ENCODE data around the gene ARRB2. TPM values are rescaled to one million over a fixed set of nuclear protein-coding genes. Genes with fewer than 3 reads are reported as not detected.

The ARRB2 gene
- polyA plus RNA-seq, 1 donor, result 22.3 TPM

DNA sequence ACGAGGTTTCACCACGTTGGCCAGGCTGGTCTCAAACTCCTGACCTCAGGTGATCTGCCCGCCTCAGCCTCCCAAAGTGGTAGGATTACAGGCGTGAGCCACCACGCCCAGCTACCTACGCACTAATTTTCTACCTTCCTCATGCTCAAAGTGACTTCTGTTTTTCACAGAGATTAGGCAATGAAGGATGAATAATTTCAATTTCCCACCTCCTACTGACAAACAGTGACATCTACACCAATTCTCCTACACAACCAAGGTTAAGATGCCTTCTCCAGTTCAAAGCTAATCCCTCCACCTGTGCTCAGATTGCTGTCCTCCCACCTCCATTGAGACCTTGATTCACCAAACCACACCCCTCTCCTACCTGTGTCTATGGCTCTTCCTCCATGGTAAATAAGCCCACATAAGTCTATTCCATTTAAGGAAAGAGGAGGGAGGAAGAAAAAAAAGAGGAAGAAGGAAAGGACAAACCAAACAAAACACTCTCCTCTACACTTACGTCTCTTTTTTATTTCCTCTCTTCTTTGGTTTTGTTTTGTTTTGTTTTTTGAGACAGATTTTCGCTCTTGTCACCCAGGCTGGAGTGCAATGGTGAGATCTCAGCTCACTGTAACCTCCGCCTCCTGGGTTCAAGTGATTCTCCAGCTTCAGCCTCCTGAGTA lies 15.3 kb downstream of the ARRB2 start:
- no peak for DNase-seq (ENCODE audit: low read depth)

GRCh38 chr17:4728124-4728523 lies 17.7 kb downstream of the ARRB2 start:
- DNase-seq (ENCODE audit: low read depth), result no peak

GRCh38 chr17:4733073-4733531 lies 22.7 kb downstream of the ARRB2 start:
- no peak for DNase-seq (ENCODE audit: low read depth)

DNA sequence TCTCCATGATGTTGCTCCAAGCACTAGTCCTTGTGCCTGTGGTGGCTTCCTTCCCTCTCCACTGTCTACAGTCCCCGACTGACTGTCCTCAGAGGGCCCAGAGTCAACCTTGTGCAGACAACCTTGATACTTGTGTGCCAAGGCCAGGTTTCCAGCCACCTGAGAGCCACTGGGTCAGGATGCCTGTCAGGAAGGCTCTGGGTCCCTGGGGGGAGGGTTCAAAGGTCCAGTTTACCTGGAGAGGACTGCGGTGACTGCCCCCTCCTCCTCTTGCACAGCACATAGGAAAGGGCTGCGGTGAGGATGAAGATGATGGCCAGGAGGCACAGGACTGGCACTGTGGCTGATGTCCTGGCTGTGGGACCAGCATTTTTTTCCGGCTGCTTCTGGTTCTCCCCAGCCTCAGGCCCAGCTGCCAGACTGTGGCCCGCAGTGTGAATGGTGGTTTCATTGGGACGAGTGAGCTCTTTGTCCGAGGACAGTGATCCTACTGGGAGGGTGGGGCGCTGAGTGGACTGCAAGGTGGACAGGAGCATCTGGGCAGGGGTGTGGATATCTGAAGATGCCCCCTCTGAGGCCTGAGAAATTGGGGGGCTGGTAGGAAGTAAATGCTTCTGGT lies 24.5 kb downstream of the ARRB2 start:
- no peak for DNase-seq (ENCODE audit: low read depth)

GRCh38 chr17:4735876-4736651 lies 25.6 kb downstream of the ARRB2 start:
- no peak for DNase-seq (ENCODE audit: low read depth)

- DNase-seq (ENCODE audit: low read depth), result no peak
Observed at GRCh38 chr17:4738136-4739121, 28.0 kb downstream of the ARRB2 start.

GRCh38 chr17:4739122-4740024 lies 28.9 kb downstream of the ARRB2 start, which contains the start of the genes CXCL16 and ZMYND15:
TSS of gene CXCL16 (minus strand) at chr17:4739928. CDS start at chr17:4739339, 589 bp downstream.
TSS of gene ZMYND15 (plus strand) at chr17:4739833. CDS start at chr17:4740549, 716 bp downstream.
- DNase-seq (ENCODE audit: low read depth), result no peak

GRCh38 chr17:4740025-4740351 lies 29.6 kb downstream of the ARRB2 start:
- no peak for DNase-seq (ENCODE audit: low read depth)

DNA sequence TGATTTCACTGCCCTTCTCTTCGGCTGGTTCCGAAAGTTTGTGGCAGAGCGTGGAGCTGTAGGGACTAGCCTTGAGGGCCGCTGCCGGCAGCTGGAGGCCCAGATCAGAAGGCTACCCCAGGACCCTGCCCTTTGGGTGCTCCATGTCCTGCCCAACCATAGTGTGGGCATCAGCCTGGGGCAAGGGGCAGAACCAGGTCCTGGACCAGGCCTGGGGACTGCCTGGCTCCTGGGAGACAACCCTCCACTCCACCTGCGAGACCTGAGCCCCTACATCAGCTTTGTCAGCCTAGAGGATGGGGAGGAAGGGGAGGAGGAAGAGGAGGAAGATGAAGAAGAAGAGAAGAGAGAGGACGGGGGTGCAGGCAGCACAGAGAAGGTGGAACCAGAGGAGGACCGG lies 30.2 kb downstream of the ARRB2 start:
- DNase-seq (ENCODE audit: low read depth), result no peak

GRCh38 chr17:4741544-4741943 lies 31.1 kb downstream of the ARRB2 start:
- no peak for DNase-seq (ENCODE audit: low read depth)

DNA sequence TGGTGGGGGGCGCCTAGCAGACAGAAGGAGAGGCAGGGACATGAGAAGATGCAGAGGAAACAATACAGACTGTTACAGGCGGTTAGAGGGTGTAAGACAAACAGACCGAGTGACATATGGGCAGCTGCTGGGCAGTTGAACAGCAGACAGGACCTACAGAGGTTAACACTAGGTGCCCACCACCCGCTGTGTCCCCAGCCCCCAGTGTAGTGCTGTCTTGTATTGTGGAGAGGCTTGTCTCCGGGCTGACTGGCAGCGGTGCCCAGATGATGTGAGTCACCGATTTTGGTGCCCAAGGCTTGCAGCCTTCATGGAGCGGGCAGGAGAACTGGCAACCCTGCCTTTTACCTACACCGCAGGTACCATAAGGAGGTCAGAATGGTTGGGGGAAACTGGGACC lies 31.7 kb downstream of the ARRB2 start:
- no peak for DNase-seq (ENCODE audit: low read depth)

GRCh38 chr17:4742629-4743028 lies 32.2 kb downstream of the ARRB2 start:
- DNase-seq (ENCODE audit: low read depth), result no peak

- DNase-seq (ENCODE audit: low read depth), result no peak
Observed at GRCh38 chr17:4743216-4743615, 32.8 kb downstream of the ARRB2 start.

DNA sequence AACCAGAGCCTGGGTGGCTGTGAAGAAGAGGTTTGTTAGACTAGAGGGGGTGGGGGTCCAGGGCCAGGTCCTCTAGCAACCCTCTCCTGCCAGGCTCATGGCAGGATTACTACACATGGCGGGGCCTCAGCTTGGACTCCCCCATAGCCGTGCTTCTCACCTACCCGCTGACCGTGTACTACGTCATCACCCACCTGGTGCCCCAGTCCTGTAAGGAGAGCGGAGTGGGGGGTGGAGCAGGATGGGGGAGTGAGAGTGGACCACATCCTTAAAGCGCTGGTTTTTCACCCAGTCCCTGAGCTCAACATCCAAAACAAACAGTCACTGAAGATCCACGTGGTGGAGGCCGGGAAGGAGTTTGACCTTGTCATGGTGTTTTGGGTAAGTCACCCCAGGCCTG lies 33.5 kb downstream of the ARRB2 start:
- DNase-seq (ENCODE audit: low read depth), result no peak

GRCh38 chr17:4744999-4745969 lies 34.9 kb downstream of the ARRB2 start:
- no peak for DNase-seq (ENCODE audit: low read depth)

- DNase-seq (ENCODE audit: low read depth), result no peak
Observed at GRCh38 chr17:4747847-4748246, 37.4 kb downstream of the ARRB2 start.

DNA sequence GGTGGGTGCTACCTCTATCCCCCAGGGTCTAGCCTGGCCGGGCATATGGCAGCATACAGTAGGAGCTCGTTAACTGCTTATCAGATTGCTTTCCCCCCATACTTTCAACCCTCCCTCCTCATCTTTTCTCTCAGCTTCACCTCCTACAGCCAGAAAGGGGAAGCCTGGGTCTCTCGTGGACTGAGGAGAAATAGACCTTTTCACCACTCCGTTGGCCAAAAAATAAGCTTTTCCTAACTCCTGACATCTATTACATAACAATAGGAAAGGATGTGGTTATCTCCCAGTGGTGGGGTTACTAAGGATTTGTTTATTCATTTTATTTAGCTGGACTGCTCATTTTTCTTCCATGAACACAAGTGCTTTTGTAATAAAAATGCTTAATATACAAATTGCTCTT lies 38.3 kb downstream of the ARRB2 start:
- no peak for DNase-seq (ENCODE audit: low read depth)

- DNase-seq (ENCODE audit: low read depth), result no peak
Observed at GRCh38 chr17:4750606-4751005, 40.2 kb downstream of the ARRB2 start.

DNA sequence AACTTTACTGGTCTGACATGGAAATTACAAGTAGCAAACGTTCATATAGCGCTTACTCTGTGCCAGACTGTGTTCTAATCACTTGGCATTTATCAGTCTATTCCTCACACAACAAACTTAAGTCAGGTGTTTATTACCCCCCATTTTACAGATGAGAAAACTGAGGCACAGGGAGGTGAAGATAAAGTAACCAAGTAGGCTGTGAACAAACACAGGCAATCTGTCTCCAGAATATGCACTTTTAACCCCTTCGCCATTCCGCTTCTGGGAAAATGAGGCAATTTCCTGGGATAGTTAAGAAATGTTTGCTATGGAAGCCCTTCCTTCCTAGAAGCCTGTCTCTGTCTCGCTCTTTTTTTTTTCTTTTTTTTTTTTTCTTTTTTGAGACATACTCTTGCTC lies 41.5 kb downstream of the ARRB2 start:
- no peak for DNase-seq (ENCODE audit: low read depth)

Data from forelimb muscle (tissue), 1 donor.